Cerebellar nuclear complex (tissue), 1 donor: ENCODE data around the gene BATF3.
"Not testable (repeated sequence)": the region's sequence is repeated elsewhere in the genome, so short reads cannot be mapped to it uniquely, and the experiment has no call there.

ENCODE experiments used
- DNase-seq, 2 experiments: peaks; one replicate each; lab custom pipeline; 2025; lab: John Stamatoyannopoulos, UW

Gene BATF3

GRCh38 chr1:212699625-212700222, at the start of gene BATF3:
BATF3 (minus strand) TSS chr1:212699840; CDS start chr1:212699762, 78 bp downstream.
- DNase-seq: no peak

- no peak for DNase-seq
These were observed 46.9 kb upstream of the BATF3 start for GRCh38 chr1:212746546-212746945.

- DNase-seq: no peak
These were observed 45.7 kb upstream of the BATF3 start for GRCh38 chr1:212745303-212745702.

- no peak for DNase-seq
These were observed 44.3 kb upstream of the BATF3 start for GRCh38 chr1:212743901-212744475.

GRCh38 chr1:212738330-212738729, 38.7 kb upstream of the BATF3 start:
- no peak for DNase-seq

GRCh38 chr1:212737559-212737958, 37.9 kb upstream of the BATF3 start:
- no peak for DNase-seq

GRCh38 chr1:212733109-212733508, 33.5 kb upstream of the BATF3 start:
- no peak for DNase-seq

GRCh38 chr1:212731630-212732029, 32.0 kb upstream of the BATF3 start:
- DNase-seq: no peak

- DNase-seq: no peak
These were observed 29.0 kb upstream of the BATF3 start for GRCh38 chr1:212728606-212729005.

GRCh38 chr1:212727386-212728181, 27.9 kb upstream of the BATF3 start:
- no peak for DNase-seq

- not testable (repeated sequence) for DNase-seq
These were observed 25.0 kb upstream of the BATF3 start for GRCh38 chr1:212724679-212725078.

GRCh38 chr1:212722270-212722957, 22.8 kb upstream of the BATF3 start:
- DNase-seq: no peak

- no peak for DNase-seq
These were observed 22.0 kb upstream of the BATF3 start for GRCh38 chr1:212721388-212722247.

GRCh38 chr1:212719633-212720032, 20.0 kb upstream of the BATF3 start:
- DNase-seq: no peak

GRCh38 chr1:212718499-212718898, 18.9 kb upstream of the BATF3 start:
- DNase-seq: no peak

- DNase-seq: no peak
These were observed 16.5 kb upstream of the BATF3 start for GRCh38 chr1:212716161-212716560.

- DNase-seq: no peak
These were observed 14.0 kb upstream of the BATF3 start for GRCh38 chr1:212713465-212714136.

- DNase-seq: no peak
These were observed 13.0 kb upstream of the BATF3 start for GRCh38 chr1:212712451-212713303.

- DNase-seq: not testable (repeated sequence)
These were observed 12.3 kb upstream of the BATF3 start for GRCh38 chr1:212711974-212712373.

GRCh38 chr1:212710566-212710965, 10.9 kb upstream of the BATF3 start:
- no peak for DNase-seq
